Measurements from ENCODE around the gene TFDP1. TPM values are rescaled to one million over a fixed set of nuclear protein-coding genes. Genes with fewer than 3 reads are reported as not detected.
A peak's percentile ranks its signal among the peaks of the same experiment; 100 is the strongest.

The TFDP1 gene
- total RNA-seq, 4 donors from 2014 or later: 24.3 to 164 (median 49.1) TPM

DNA sequence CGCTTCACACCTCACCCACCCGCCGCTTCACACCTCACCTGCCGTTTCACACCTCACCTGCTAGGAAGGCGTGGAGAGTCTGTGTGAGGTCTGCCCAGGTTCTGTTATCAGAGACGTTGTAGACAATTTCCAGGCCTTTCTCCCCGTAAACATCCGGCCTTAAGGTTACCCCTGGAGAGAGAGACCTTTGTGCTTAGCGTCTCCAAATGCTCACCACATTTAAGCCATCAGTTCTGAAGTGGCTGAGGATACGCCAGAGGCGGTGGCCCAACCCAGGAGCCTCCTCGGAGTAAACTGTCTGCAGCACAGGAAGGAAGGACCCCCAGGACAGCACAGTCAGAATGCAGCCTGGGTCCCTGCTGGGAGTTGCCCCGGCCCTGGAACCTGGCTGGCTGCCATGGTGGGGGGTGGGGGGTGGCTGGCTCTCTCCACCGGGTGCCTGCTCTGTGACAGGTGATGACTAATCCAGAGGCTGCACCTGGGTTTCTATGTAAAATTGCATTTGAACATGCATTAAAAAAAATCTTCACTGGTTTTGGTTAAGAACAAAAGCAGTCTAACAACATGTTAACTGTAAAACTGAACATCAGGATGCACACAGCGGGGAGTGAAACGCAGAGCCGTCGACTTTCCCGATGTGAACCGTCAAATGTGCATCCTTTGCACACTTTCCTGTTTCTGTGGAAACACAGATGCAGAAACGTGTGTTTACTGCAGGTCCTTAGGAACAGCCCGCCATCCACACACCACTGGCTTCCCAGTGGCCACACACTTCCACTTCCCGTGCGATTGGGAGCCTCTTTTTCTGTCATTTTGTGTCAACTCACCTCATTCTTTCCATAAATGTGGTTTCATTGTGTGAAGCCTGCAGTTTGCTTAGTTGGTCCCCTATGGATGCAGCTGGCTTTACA, 69.0 kb downstream of the TFDP1 start:
- no peaks in the 10 kb centered on the region for H3K9me3 ChIP-seq
- no peak for TF ChIP-seq POLR2A (IDR thresholded peaks at IDR 0.05)
- TF ChIP-seq, protein P1, sequence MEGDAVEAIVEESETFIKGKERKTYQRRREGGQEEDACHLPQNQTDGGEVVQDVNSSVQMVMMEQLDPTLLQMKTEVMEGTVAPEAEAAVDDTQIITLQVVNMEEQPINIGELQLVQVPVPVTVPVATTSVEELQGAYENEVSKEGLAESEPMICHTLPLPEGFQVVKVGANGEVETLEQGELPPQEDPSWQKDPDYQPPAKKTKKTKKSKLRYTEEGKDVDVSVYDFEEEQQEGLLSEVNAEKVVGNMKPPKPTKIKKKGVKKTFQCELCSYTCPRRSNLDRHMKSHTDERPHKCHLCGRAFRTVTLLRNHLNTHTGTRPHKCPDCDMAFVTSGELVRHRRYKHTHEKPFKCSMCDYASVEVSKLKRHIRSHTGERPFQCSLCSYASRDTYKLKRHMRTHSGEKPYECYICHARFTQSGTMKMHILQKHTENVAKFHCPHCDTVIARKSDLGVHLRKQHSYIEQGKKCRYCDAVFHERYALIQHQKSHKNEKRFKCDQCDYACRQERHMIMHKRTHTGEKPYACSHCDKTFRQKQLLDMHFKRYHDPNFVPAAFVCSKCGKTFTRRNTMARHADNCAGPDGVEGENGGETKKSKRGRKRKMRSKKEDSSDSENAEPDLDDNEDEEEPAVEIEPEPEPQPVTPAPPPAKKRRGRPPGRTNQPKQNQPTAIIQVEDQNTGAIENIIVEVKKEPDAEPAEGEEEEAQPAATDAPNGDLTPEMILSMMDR (IDR thresholded peaks at IDR 0.05): no peak
- no peak for TF ChIP-seq POLR2AphosphoS5 (IDR thresholded peaks at IDR 0.05)
- TF ChIP-seq EP300 (IDR thresholded peaks at IDR 0.05; ENCODE audit: low read depth): no peak
- no peaks in the 10 kb centered on the region for H3K27me3 ChIP-seq
- no peaks in the 10 kb centered on the region for H3K36me3 ChIP-seq
- no peak overlapping the region for H3K27ac ChIP-seq
- intact Hi-C loops (cut with DNase I; ENCODE audit: low total_unique reads): no loop called here
- peaks cover 0 to 3% (median 0%) of the 10 kb centered on the region in 4 donors for H3K4me1 ChIP-seq
- H3K4me3 ChIP-seq: no peak overlapping the region
- in situ Hi-C loops (cut with MboI; ENCODE audit: low pct_ligation_motif_present in 1 of 4, low pct_unique_long_range_greater_than_20kb in 1 of 4, low sequenced_read_pairs in 3 of 4): no loop called here
- DNase-seq: peak; percentile 3
- WGBS, 2 donors (ENCODE audit: low coverage in 1 of 2): 57 to 86% methylated on average over 10 to 24 of the region's 24 CpGs

DNA sequence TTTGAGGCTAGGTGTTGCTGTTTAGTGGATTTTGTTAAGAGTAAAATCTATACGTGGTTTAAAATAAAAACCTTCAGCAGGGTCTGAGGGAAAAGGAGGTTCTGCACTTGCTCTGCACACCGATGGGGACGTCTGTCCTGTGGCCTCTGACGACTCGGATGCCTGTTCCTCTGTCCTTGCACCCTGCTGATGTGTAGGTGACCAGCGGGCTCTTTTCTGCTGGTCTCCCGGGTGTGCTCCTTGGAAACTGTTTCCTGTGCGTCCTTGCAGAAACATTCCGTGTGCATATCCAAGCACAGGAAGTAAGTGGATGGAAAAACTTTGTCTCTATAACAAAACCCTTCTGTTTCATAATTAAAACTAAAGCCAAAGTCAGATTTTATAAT, 69.6 kb downstream of the TFDP1 start:
- Histone ChIP-seq H3K4me3 (no peak overlapping the region), H3K9me3 (no peaks in the 10 kb centered on the region), H3K4me1 (peaks cover 0 to 3% (median 0%) of the 10 kb centered on the region in 4 donors), H3K27me3 (no peaks in the 10 kb centered on the region), H3K36me3 (no peaks in the 10 kb centered on the region), H3K27ac (no peak overlapping the region)
- intact Hi-C loops (cut with DNase I; ENCODE audit: low total_unique reads): no loop called here
- no peak for DNase-seq
- WGBS, 2 donors (ENCODE audit: low coverage in 1 of 2): 67 to 85% methylated on average over 2 to 9 of the region's 9 CpGs
- TF ChIP-seq POLR2A (IDR thresholded peaks at IDR 0.05): no peak
- TF ChIP-seq EP300 (IDR thresholded peaks at IDR 0.05; ENCODE audit: low read depth): no peak
- no peak for TF ChIP-seq POLR2AphosphoS5 (IDR thresholded peaks at IDR 0.05)
- TF ChIP-seq, protein P1 (IDR thresholded peaks at IDR 0.05): no peak
- in situ Hi-C loops (cut with MboI; ENCODE audit: low pct_ligation_motif_present in 1 of 4, low pct_unique_long_range_greater_than_20kb in 1 of 4, low sequenced_read_pairs in 3 of 4): no loop called here

DNA sequence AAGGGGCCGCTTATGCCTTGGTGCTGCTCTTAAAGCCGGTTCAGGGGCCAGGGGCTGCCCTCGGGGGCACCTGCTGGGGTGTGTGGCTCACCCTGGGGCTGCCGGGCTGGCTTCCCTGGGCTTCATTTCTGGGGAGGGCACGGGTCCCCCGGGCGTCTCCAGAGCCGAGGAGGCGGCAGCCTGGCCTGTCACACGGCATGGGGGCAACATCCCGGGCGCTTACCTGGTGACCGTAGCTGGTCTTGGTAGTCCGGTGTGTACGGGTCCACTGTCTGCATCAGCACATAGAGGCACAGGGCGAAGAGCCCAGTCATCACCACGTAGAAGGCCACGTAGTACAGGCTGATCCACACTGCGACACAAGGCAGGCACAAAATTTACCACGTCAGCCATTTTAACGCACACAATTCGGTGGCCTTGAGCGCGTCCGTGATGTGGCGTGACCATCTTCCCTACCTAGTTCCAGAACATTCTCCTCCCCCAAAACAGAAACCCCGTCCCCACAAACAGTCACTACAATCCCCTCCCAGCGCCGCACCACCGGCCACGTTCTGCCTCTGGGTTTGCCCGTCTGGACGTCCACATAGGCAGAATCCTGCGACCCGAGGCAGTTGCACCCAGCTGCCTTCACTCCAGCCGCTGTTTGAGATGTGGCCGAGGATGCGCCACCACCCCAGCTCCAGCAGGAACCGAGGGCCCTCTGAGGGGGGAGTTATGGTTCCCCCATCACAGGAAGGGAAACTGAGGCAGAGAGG, 70.2 kb downstream of the TFDP1 start:
- intact Hi-C loops (cut with DNase I; ENCODE audit: low total_unique reads) (no loop called here), in situ Hi-C loops (cut with MboI; ENCODE audit: low pct_ligation_motif_present in 1 of 4, low pct_unique_long_range_greater_than_20kb in 1 of 4, low sequenced_read_pairs in 3 of 4) (no loop called here)
- Histone ChIP-seq H3K9me3 (no peaks in the 10 kb centered on the region), H3K4me1 (peaks cover 0 to 3% (median 0%) of the 10 kb centered on the region in 4 donors), H3K27me3 (no peaks in the 10 kb centered on the region), H3K36me3 (no peaks in the 10 kb centered on the region), H3K27ac (no peak overlapping the region), H3K4me3 (no peak overlapping the region)
- 0 to 88% methylated on average over 1 to 39 of the region's 39 CpGs for WGBS, 2 donors (ENCODE audit: low coverage in 1 of 2)
- TF ChIP-seq, protein P1 (IDR thresholded peaks at IDR 0.05): no peak
- TF ChIP-seq EP300 (IDR thresholded peaks at IDR 0.05; ENCODE audit: low read depth): no peak
- no peak for TF ChIP-seq POLR2AphosphoS5 (IDR thresholded peaks at IDR 0.05)
- no peak for TF ChIP-seq POLR2A (IDR thresholded peaks at IDR 0.05)
- DNase-seq: peak; percentile 3

DNA sequence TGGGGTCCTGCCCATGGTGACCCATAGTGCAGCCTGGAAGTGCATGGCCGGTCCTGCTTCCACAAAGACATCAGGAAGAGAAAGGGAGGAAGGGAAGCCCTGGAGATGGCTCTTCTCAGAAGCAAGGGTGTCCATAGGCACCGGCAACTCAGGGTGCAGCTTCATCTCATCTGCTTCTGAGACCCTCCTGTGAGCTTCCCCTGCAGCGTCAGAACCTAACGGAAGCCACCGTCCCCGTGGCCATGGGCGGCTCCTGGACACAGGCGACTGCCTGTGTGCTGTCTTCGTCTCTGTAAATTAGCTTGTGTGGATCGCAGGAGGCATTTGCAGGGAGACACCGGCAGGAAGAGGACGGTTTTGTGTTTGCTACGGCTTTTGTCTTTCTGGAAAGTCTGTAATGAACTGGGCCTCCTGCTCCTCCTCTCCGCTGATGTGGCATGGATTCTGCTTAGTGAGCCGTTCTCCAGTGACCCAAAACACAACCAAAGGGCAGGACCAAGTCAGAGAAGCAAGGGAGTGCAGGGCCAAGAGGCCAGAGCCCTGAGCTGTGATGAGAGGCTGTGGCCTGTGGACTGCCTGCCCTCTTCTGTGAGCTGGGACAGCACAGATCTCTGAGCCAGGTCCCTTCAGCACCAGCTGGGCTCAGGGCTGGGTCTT, 70.9 kb downstream of the TFDP1 start:
- H3K36me3 ChIP-seq: no peaks in the 10 kb centered on the region
- H3K27ac ChIP-seq: no peak overlapping the region
- TF ChIP-seq EP300 (IDR thresholded peaks at IDR 0.05; ENCODE audit: low read depth) (no peak), POLR2AphosphoS5 (IDR thresholded peaks at IDR 0.05) (no peak), POLR2A (IDR thresholded peaks at IDR 0.05) (no peak)
- TF ChIP-seq, protein P1 (IDR thresholded peaks at IDR 0.05): no peak
- 91 to 96% methylated on average over 5 to 15 of the region's 15 CpGs for WGBS, 2 donors (ENCODE audit: low coverage in 1 of 2)
- H3K9me3 ChIP-seq: no peaks in the 10 kb centered on the region
- intact Hi-C loops (cut with DNase I; ENCODE audit: low total_unique reads) (no loop called here), in situ Hi-C loops (cut with MboI; ENCODE audit: low pct_ligation_motif_present in 1 of 4, low pct_unique_long_range_greater_than_20kb in 1 of 4, low sequenced_read_pairs in 3 of 4) (no loop called here)
- no peak overlapping the region for H3K4me3 ChIP-seq
- no peaks in the 10 kb centered on the region for H3K27me3 ChIP-seq
- DNase-seq: no peak
- H3K4me1 ChIP-seq: peaks cover 0 to 3% (median 0%) of the 10 kb centered on the region in 4 donors

Measured in transverse colon (tissue), 4 donors.